Mucosa of descending colon (tissue), 3 donors: ENCODE results near the gene CENPP. TPM values are rescaled to one million over a fixed set of nuclear protein-coding genes. Genes with fewer than 3 reads are reported as not detected.

ENCODE experiments used
- ATAC-seq: fragments of 200-7000 bp; cut with Tn5 transposase; one replicate; pipeline ENCODE4 v1.9.1; 2020; ENCODE audit warnings: mild to moderate bottlenecking, moderate library complexity
- DNase-seq, 3 donors: peaks; one replicate each; pipeline ENCODE4 v3.0.0-alpha.2; 2020
- H3K36me3 ChIP-seq: fragments of 200-600 bp; one replicate; pipeline ENCODE4 v1.8.0; 2021; ENCODE audit warnings: low read depth, mild to moderate bottlenecking
- H3K4me1 ChIP-seq: fragments of 200-600 bp; one replicate; pipeline ENCODE4 v1.8.0; 2021; ENCODE audit warnings: low read depth, mild to moderate bottlenecking
- H3K4me3 ChIP-seq: fragments of 200-600 bp; one replicate; pipeline ENCODE4 v1.8.0; 2021; ENCODE audit warnings: mild to moderate bottlenecking
- H3K9me3 ChIP-seq: fragments of 200-600 bp; one replicate; pipeline ENCODE4 v1.8.0; 2021; ENCODE audit warnings: mild to moderate bottlenecking
- CTCF ChIP-seq: fragments of 200-600 bp; IDR thresholded peaks from one replicate; pipeline ENCODE4 v1.8.0; 2022; ENCODE audit warnings: antibody characterized with exemption, mild to moderate bottlenecking
- intact Hi-C, 2 donors: fragments of 100-400 bp; cut with DNase I in 1 of 2; cut with micrococcal nuclease in 1 of 2; formaldehyde crosslinking; loops; one replicate each; pipeline versions ENCODE4 v1.11.0 to v1.11.1; 2022; cut with DNase I, micrococcal nuclease
- total RNA-seq, 3 donors: library from RNA; stranded (reverse); fragmentation: NEBNext Ultra II Directional in 2 of 3; extraction: Animal tissue kit (Norgen Biotek cat#: 25700) in 2 of 3; gene quantifications; one replicate each; pipeline versions ENCODE4 v1.2.1 to v1.2.4, GENCODE V29; 2021 to 2023
- donor health status: DM: no; HTN: no; CAD: no; lungs with moderate emphysema.
- donor health status: DM: no; HTN: no; CAD: no.
- donor health status: DM: no; HTN: yes; CAD: no.

Gene CENPP
- total RNA-seq, 3 donors from 2014 or later: 2.0 to 4.9 (median 3.3) TPM

- intact Hi-C loops: no loop called here
- Histone ChIP-seq H3K4me3 (peak overlapping the region; percentile 52), H3K36me3 (no peaks in the 10 kb centered on the region), H3K9me3 (no peaks in the 10 kb centered on the region), H3K4me1 (peaks cover 11% of the 10 kb centered on the region)
- no peak for TF ChIP-seq CTCF
- ATAC-seq (peak; percentile 5), DNase-seq (peak in 1 of 3 donors; percentile 16)
These were observed 31.5 kb upstream of the CENPP start for GRCh38 chr9:92294297-92294676.

GRCh38 chr9:92295240-92295790 is 30.4 kb upstream of the CENPP start:
- no peak for TF ChIP-seq CTCF
- DNase-seq (no peak), ATAC-seq (no peak)
- Histone ChIP-seq H3K4me3 (no peak overlapping the region), H3K36me3 (no peaks in the 10 kb centered on the region), H3K9me3 (no peaks in the 10 kb centered on the region), H3K4me1 (peaks cover 11% of the 10 kb centered on the region)
- intact Hi-C loops: no loop called here

- no peak for TF ChIP-seq CTCF
- Histone ChIP-seq H3K4me3 (no peak overlapping the region), H3K36me3 (no peaks in the 10 kb centered on the region), H3K9me3 (no peaks in the 10 kb centered on the region), H3K4me1 (peaks cover 11% of the 10 kb centered on the region)
- intact Hi-C loops: no loop called here
- DNase-seq (no peak), ATAC-seq (no peak)
These were observed 29.9 kb upstream of the CENPP start for GRCh38 chr9:92295827-92296258.

- no peaks in the 10 kb centered on the region for H3K9me3 ChIP-seq
- TF ChIP-seq CTCF: no peak
- intact Hi-C loops: no loop called here
- DNase-seq (no peak), ATAC-seq (no peak)
- no peak overlapping the region for H3K4me3 ChIP-seq
- H3K36me3 ChIP-seq: no peaks in the 10 kb centered on the region
- peaks cover 4% of the 10 kb centered on the region for H3K4me1 ChIP-seq
These were observed 28.1 kb upstream of the CENPP start for GRCh38 chr9:92297611-92298010.

- H3K4me3 ChIP-seq: no peak overlapping the region
- TF ChIP-seq CTCF: no peak
- ATAC-seq (no peak), DNase-seq (no peak)
- no peaks in the 10 kb centered on the region for H3K9me3 ChIP-seq
- intact Hi-C loops: no loop called here
- H3K4me1 ChIP-seq: no peaks in the 10 kb centered on the region
- no peaks in the 10 kb centered on the region for H3K36me3 ChIP-seq
These were observed 27.7 kb upstream of the CENPP start for GRCh38 chr9:92298036-92298435.

- H3K36me3 ChIP-seq: no peaks in the 10 kb centered on the region
These were observed 26.6 kb upstream of the CENPP start for GRCh38 chr9:92299116-92299515.

More at GRCh38 chr9:92299116-92299515, 26.6 kb upstream of the CENPP start:
- Histone ChIP-seq H3K4me3 (no peak overlapping the region), H3K4me1 (no peaks in the 10 kb centered on the region), H3K9me3 (no peaks in the 10 kb centered on the region)
- no peak for DNase-seq
- intact Hi-C loops: no loop called here
- no peak for ATAC-seq
- no peak for TF ChIP-seq CTCF
